NCI-H2196 (cell line): ENCODE data around the gene PTPRN2.
"Not testable (repeated sequence)": the region's sequence is repeated elsewhere in the genome, so short reads cannot be mapped to it uniquely, and the experiment has no call there.

Experiments used
- DNase-seq: peaks from one replicate; lab custom pipeline; 2025; ENCODE audit not compliant: unreplicated experiment; lab: John Stamatoyannopoulos, UW

PTPRN2 gene

DNA sequence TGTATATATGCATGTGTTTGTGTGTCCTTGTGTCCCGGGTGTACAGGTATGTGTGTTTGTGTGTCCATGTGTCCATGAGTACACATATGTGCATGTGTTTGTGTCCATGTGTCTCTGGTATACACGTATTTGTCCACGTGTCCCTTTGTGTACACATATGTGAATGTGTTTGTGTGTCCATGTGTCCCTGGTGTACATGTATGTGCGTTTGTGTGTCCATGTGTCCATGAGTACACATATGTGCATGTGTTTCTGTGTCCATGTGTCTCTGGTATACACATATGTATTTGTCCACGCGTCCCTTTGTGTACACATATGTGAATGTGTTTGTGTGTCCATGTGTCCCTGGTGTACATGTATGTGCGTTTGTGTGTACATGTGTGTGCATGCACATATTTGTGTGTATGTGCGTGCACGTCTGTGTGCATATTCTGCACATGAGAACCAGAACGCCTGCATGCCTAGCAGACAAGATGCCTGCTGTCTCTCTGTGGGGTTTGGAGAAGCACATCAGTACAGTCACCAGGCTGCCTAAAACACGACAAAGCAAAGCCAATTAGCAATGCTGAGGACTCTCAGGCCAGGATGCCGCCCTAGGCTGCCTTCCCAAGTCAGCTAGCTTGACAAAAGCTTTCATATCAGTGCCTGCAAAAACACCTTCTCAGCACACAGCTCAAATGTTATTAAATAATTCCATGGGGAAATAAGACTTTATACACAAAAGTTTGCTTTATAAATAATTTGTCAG lies 327.8 kb downstream of the PTPRN2 start:
- no peak for DNase-seq

DNA sequence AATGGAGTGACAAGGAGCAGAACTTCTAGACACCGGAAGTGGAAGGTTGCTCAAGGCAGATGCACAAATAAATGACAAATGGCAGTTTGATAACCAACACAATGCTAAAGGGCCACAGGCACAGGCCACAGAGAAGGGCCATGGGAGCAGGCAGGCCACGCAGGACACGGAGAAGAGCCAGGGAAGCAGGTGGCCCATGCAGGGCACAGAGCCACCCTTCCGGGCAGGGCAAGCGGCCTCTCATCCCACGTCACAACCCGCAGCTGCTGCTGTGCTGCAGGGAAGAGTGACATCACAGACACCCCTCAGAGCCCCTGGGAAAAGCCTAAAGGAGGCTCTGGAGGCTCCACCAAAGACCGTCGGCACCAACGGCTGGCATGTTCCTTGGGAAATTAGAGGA lies 328.5 kb downstream of the PTPRN2 start:
- no peak for DNase-seq

DNA sequence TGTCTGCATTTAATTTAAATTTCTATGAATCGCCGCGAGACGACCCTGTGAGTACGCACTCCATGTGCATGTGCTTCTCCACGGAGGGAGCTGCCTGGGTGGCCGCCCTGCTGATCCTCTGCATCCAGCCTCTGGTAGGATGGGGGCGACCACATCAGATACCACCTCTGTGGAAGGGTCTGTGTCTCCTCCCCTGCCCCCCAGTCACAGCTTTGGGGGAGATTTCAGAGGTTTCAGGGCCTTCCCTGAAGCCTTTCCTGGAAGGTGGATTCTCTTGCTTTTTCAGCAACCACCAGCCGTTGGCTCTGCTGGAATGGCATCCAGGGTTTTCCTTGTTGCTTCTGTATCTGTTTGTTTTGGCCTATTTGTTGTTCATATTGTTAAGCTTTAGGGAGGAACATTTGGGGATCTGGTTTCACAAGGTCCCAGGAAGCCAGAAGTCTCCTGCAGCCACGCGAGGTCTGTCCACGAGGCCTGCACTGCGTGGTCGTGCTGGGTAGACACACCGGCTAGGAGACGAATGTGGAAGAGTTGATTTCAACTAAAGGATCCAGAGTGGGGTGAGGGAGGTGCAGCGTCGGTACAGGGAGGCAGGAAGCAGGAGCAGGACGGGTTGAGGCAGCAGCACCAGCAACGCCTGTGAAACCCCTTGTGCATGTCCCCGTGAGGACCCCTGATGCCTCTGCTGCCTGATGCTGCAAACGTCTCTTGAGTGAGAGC lies 329.1 kb downstream of the PTPRN2 start:
- DNase-seq = no peak

DNA sequence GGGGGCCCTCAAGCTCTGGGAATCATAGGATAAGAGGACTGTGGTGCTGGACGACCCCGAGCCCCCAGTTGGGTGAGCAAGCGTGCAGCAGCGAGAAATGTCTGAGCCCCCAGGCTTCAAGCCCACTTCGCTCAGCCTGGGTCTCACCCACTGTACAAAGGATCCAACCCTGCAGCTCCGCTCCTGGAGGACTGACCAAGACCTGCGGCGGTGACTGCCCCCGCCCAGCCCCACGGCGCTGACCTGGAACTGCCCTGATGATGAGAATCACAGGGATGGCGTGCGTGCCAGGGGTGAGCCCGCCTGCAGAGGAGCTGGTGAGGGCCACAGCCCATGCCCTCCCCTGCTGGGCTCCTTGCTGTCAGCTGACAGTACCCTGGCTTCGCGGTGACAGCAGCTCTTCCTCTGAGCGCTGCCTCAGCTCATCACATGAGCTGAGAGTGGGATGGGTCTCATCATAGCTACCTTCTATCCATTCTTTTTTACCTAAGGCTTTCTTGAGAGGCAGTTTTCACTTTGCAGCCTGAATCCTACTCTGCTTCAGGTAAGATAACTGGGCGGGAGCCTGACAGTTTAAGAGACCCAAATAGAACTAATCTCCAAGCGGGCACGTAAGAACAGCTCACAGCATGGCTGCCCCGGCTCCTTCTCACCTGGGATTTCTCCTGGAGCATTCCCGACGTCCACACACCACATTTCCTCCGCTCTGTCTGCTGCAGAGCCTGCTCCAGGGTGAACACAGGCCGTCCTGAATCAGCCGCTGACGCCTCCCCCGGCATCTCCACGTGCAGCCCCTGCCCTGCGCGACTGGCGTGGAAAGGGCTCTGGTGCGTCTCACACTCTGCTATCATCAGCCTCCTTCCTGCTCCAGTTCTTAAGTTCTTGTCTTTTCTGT lies 329.9 kb downstream of the PTPRN2 start:
- no peak for DNase-seq

DNA sequence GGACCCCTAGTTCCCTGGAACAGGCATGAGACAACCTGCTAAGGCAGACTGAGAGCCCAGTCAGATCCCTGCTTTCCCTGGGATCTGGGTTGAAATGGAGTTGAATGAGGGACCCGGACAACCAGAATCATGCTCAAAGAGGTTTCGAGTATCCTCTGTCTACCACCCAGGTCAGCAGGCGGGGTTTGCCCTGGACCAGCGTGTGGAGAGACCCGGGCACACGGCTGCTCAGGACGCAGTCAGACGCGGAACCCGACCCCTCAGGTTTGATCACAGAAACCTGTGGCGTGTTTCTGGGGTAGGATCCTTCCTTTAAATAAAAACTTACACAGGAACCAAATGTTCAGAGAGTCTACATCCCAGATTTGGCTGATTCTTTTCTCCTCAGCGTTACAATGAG lies 330.6 kb downstream of the PTPRN2 start:
- no peak for DNase-seq

DNA sequence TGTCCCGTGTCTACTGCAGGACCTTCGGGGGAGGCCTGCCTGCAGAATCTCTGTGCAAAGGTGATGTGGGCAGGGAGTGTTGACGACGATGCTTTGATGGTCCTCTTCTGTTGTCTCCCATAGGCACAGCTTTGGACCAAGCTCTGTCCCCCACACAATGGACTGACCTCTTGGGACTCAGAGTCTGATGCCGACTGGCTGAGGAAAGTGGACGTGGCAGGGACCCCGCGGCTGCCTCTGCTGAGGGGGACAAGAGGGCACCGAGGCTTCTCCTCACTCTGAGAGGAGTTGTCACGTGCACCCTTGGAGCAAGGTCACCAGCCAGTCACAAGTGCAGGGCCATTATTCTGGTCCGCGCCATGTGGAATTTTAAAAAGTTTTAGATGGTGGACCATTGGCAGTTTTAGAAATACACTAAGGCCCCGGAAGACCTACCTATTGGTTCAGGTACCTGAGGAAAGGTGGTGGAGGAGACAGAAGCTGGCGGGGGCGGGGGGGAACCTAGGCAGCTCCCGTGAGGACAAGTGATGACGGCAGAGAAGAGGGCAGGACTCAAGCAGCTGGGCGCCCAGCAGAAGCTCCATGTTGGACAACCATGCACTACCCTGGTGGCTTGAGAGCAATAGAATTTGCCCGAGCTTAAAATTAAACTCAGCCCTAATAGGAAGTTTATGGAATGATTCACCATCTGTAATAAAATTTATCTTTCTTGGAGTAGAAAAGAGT lies 331.4 kb downstream of the PTPRN2 start:
- DNase-seq = no peak

DNA sequence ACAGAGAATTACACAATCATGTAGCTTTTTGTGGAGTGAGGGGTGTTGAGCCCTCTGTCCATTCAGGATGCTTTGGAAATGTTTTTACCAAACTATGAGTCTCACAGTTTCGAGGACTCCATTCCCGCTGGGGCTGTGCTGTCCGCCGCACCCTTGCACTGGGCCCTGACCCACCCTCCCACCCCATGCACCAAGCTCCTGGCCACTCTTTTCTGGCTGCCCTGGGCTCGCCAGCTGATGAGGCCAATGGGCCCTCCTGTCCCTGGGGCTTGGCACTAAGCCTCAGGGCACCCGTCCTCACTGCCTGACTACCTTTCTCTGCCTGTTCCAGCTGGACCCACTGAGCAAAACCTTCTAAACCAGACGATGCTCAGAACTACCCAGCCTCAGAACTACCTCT lies 332.1 kb downstream of the PTPRN2 start:
- no peak for DNase-seq

DNA sequence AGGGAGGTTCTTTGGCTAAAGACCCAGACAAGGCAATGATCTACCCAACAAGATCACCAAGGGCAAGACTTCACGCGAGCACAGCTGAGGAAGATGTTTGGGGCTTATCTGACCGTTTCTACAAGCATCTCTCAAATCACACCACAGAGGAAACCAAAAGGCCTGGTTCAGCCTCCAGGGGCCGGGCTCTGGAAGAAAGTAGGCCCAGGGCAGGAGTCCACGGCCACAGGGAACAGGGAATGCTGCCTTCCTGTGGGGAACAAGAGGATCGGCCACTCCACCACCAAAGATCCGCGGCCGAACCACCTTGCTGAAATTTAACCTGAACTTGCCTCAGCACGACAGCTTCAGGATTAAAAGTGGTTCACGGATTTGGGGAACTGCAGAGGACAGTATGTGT lies 332.5 kb downstream of the PTPRN2 start:
- no peak for DNase-seq

DNA sequence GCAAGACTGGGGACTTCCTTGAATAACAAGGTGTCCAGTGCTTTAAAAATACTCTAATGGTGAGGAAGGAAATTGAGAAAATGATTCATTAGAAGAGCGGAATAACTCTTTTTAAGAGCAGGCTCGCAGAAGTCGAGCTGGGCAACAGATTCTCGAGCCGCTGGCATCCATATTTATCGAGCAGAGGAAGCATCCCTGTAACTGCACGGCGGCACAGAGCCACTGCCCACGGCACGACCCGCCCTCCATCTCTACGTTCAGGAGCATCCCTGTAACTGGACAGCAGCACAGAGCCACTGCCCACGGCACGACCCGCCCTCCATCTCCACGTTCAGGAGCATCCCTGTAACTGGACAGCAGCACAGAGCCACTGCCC lies 334.0 kb downstream of the PTPRN2 start:
- DNase-seq = not testable (repeated sequence)

DNA sequence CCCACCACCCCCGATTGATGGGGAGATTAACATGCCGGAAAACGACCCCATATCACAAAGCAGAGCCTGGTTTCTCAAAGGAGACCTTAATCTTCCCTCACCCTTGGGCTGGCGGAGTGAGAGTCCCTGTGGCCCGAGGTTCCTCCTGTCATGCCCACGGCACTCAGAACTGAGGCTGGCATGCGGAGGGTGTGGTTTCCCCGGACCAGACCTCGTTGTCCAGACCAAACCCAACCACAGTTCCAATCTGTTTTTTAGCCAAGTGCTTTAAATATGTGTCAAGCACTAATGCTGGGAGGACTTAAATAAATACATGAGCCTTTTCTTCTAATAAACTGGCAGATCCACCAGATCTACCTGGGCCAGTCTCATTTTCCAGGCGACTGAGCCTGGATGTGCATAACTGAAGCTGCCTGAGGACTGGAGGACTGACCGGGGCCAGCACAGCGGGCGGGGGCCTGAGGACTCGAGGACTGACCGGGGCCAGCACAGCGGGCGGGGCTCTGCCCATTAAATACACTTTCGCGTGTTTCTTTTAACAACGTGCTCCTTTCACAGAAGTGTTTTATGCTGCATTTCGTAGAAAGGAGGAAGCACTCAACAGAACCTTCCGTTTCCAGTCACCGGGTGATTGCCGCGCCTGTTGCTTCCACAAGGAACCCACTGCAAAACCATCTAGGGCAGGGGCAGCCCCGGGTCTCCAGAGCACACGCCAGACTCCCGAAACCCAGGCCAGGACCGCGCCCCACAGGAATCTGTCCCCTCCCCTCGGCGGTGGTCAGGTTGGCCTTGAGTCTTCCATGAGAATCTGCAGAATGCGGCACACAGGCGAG lies 334.6 kb downstream of the PTPRN2 start:
- DNase-seq = no peak

DNA sequence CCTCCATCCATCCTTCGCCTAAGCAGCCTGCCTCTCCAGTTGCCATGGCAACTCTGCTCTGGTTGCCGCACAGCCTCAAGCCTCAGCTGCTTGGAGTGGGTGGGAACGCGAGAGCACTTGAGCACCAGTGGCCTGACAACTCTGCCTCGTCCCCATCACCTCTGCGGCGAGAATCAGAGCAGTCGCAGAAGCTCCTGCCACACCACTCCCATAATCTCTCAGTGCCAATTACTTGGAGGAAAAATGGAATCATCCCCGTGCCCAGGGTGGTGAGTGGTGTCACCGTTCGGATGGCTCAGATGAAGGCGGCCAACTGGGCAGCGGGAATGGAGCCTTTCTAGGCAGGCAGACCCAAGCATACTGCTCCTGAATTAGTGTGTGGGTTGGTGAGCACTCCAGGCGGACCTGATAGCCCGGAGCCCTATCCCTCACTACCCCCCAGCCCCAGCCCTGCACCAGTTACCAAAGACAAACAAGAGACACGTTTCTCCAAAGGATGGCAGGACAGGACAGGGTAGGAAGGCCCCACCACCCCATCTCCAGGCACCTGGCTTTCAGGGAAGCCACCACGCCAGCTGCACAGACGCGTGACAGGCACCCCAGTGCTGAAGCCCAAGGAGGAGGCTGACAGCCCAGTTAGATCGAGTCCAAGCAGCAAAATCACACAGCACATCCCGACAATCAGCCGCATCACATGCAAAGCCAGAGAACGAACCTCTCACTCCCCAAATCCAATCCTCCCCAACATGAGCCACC lies 335.4 kb downstream of the PTPRN2 start:
- DNase-seq = no peak

DNA sequence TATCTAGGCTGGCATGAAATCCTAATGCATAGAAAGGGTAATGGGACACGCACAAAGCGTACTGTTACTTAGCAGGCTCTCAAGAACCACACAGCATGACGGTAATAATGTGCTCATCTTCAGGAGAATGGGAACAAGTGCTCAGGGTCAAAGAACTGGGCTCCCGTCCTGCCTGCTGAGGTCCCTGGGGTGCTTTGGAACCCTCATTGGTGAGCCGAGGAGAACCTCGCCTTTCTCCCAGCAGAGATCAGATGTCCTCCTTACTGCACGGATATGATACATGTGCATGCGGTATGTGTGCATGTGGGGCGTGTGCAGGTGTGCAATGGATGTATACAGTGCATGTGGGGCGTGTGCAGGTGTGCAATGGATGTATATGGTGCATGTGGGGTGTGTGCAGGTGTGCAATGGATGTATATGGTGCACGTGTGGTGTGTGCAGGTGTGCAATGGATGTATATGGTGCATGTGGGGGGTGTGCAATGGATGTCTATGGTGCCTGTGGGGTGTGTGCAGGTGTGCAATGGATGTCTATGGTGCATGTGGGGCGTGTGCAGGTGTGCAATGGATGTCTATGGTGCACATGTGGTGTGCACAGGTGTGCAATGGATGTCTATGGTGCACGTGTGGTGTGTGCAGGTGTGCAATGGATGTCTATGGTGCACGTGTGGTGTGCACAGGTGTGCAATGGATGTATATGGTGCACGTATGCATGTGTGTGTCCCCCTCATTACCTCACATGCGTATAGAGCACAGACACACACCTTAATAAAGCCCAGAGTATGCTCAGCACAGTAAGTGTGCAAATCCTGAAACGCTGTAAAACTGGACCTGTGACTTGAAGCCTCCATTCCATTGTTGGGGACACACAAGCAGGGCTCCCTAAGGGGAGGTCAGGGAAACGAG lies 336.3 kb downstream of the PTPRN2 start:
- no peak for DNase-seq

DNA sequence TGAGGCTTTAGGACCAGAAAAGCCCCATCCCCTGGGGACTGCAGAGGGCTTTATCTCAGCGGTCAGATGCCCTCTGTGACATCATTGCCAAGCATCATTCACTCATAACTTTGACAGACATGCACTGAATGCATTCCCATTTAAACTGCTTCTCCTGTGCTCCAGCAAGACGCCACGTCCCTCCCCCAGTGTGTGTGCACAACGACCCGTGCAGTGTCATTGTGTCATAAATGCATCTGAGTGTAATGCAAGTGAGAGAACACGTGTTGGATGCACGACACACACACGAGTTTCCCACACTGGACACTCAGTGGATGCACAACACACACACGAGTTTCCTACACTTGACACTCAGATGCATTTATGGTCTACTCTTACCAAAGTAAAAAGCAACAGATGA lies 337.9 kb downstream of the PTPRN2 start:
- DNase-seq = no peak

DNA sequence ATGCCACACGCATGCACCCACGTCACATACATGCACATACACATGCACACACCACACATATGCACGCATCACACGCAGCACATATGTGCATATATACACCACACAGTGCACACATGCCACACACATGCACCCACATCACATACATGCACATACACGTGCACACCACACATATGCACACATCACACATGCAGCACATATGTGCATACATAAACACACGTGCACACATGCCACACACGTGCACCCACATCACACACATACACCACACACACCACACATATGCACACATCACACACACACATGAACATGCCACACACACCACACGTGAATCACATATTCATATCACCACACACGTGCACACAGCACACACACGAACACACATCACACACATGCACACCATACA lies 338.8 kb downstream of the PTPRN2 start:
- no peak for DNase-seq

DNA sequence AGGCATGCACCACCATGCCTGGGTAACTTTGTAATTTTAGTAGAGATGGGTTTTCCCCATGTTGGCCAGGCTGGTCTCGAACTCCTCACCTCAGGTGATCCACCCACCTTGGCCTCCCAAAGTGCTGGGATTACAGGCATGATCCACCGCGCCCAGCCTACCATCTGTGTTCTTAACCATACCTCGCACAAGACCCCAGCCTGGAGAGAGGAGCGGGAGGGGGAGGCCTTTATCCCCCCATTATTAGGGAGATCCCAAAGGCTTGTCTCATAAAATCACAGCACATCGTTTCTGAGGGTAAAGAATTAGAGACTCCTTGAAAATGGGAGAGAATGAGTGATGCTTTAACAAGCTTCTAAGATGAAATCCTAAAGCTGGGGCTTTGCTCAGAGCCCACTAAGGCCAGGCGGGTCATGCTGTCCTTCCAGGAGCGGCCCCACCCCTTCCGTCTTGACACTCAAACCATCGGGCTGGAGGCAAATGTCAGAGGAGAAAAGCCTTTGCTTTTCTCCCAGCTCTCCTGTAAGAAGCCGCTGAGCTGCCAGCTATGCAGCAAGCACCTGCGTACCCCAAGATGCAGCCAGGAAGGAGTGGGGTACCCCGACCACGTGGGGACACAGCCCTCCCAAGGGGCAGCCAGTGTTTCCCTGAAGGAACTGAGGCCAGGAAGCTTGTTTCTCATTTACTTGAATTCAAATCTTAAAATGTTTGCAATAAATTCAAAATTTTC lies 339.7 kb downstream of the PTPRN2 start:
- no peak for DNase-seq

DNA sequence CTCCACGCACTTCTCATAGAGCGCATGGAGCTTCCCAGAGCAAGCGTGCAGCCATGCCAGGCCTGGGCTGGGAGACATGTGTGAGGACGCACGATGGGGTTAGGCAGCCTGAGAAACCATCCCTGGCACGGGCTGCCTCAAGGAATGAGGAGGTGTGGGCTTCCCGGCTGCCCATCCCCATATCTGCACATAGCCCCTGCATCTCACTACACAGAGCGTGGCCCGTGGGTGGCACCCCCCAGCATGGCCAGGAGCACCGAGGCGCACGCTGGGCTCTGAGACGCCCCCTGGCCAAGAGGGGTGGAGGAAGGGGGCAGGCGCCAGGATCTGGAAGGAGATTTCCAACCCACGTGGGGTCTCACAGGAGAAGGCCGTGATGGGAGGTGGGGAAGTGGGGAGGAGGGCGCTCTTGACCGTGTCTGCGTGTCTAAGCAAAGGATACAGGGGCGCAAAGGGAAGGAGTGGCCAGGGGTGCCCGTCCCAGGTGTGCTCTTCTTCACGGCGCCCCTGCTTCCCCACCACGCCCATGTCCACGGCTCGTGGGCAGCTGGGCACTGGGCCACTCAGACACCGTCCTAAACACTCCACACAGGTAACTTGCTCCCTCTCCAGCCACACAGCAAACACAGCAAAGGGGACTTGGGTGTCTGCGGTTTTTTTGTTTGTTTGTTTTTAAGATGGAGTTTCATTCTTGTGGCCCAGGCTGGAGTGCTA lies 340.5 kb downstream of the PTPRN2 start:
- DNase-seq = no peak

DNA sequence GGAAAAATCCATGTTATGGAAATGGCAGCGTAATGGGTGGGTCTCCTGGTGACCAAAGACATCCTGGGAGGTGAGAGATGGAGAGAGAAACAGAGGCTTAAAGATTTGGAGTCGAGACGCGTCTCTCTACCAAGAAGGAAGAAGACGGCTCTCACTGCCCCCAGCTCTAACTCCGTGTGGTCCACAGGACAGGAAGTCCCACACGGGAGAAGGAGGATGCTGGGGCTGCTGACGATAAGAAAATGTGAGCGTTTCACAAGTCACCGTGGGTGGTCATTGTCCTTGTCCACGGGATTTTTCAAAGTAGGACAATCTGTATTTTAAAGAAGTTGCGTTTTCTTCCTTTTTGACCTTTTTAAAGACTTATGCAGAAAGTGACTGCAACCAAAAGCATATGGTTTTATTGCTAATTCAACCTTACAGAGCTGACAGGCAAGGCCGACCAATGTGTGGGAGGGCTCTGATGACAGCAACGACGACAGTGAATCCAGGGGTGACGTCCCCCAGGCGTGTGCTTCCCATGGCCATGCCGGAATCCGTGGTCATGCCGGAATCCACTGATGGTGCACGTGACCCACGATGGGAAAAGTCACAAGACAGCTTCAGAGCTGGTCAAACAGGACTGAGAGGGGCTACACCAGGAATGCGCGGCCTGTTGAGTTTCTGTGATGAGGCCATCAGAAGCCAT lies 341.2 kb downstream of the PTPRN2 start:
- no peak for DNase-seq
